Common myeloid progenitor, CD34-positive (primary cell): ENCODE measurements around the gene TMEM184B.

ENCODE experiments used
- CTCF ChIA-PET: fragments of 350-600 bp; sonication (Branson Sonifier 250); formaldehyde crosslinking; loops from one replicate; lab custom pipeline; 2021; ENCODE audit warnings: antibody characterized with exemption; lab: Charles Lee
- POLR2A ChIA-PET: fragments of 350-600 bp; sonication (Branson Sonifier 250); formaldehyde crosslinking; loops from one replicate; lab custom pipeline; 2021; ENCODE audit warnings: antibody characterized with exemption; lab: Charles Lee
- DNase-seq, 3 donors: peaks; one replicate each; pipeline versions ENCODE4 v3.0.0 to v3.0.0-alpha.2; 2013
- H3K27ac ChIP-seq, 2 experiments: 1 replicate in 1 of 2; 2 replicates in 1 of 2; pipeline ENCODE4 v1.7.0; 2013; ENCODE audit warnings: inconsistent platforms in 2 of 2, low read length in 2 of 2, mild to moderate bottlenecking in 2 of 2, low read depth in 1 of 2, moderate library complexity in 1 of 2; ENCODE audit not compliant: severe bottlenecking in 2 of 2, insufficient read depth in 1 of 2, poor library complexity in 1 of 2
- H3K27me3 ChIP-seq, 5 experiments: replicated peaks in 2 of 5; 1 replicate in 3 of 5; 2 replicates in 2 of 5; pipeline versions ENCODE4 v1.6.1 to v1.7.0; 2013; ENCODE audit warnings: low read length in 4 of 5, mild to moderate bottlenecking in 2 of 5, moderate library complexity in 2 of 5, inconsistent platforms in 1 of 5; ENCODE audit not compliant: insufficient read depth in 5 of 5, control insufficient read depth in 4 of 5
- H3K36me3 ChIP-seq, 4 experiments: 1 replicate in 2 of 4; 2 replicates in 2 of 4; pipeline versions ENCODE4 v1.6.1 to v1.7.0; 2013; ENCODE audit warnings: low read length in 3 of 4, control low read depth in 1 of 4, mild to moderate bottlenecking in 1 of 4; ENCODE audit not compliant: control insufficient read depth in 4 of 4, insufficient read depth in 4 of 4
- H3K4me1 ChIP-seq, 4 experiments: 1 replicate in 3 of 4; 2 replicates in 1 of 4; pipeline versions ENCODE4 v1.6.1 to v1.7.1; 2013; ENCODE audit warnings: low read length in 3 of 4, mild to moderate bottlenecking in 3 of 4, control low read depth in 1 of 4, inconsistent platforms in 1 of 4, moderate library complexity in 1 of 4; ENCODE audit not compliant: control insufficient read depth in 4 of 4, insufficient read depth in 4 of 4; ENCODE audit errors: control extremely low read depth in 1 of 4
- H3K4me3 ChIP-seq, 7 experiments: 1 replicate in 4 of 7; 2 replicates in 3 of 7; pipeline versions ENCODE4 v1.5.1 to v1.7.0; 2013; ENCODE audit warnings: mild to moderate bottlenecking in 7 of 7, low read length in 6 of 7, moderate library complexity in 6 of 7, inconsistent platforms in 2 of 7, low read depth in 2 of 7, control low read depth in 1 of 7; ENCODE audit not compliant: insufficient read depth in 4 of 7, control insufficient read depth in 1 of 7; ENCODE audit errors: extremely low read depth in 1 of 7
- H3K9me3 ChIP-seq, 5 experiments: 1 replicate in 4 of 5; 2 replicates in 1 of 5; pipeline versions ENCODE4 v1.6.1 to v1.7.1; 2013; ENCODE audit warnings: low read length in 4 of 5, mild to moderate bottlenecking in 2 of 5, inconsistent platforms in 1 of 5, low read depth in 1 of 5, moderate library complexity in 1 of 5; ENCODE audit not compliant: control insufficient read depth in 4 of 5, insufficient read depth in 2 of 5; ENCODE audit errors: control extremely low read depth in 1 of 5
- WGBS: methylation state at CpG from one replicate; pipeline ENCODE4 v1.1.5; 2013; ENCODE audit not compliant: insufficient coverage; 5-methylcytosine and 5-hydroxymethylcytosine counted together

Gene TMEM184B

DNA sequence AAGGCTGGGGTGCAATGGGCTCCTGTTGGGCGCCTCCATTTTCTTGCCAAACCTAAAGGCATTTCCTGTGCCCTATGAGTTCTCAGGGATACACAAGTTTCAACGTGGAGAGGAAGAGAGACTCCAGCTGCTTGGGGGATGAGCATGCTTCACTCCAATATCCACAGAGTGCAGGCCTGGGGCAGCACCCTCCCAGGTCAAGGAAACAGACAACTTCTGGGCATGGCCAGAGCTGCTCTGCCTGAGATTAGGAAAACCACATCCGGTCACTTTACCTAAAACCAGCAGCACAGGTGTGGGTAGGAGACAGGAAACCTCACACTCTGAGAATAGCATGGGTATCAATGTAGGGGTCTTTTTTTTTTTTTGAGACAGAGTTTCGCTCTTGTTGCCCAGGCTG lies 28.7 kb downstream of the TMEM184B start:
- H3K27ac ChIP-seq, result no peak overlapping the region
- H3K9me3 ChIP-seq, result no peaks in the 10 kb centered on the region
- 67% methylated on average over 3 of the region's 4 CpGs for WGBS
- ChIA-PET CTCF (interaction anchor here (1.0 to 1.4 kb wide), 2 partner anchors 14 to 98 kb away, joined by 3 to 4 read pairs; no protein-coding TSS in a partner anchor), POLR2A (no interaction called here)
- peaks cover 0 to 5% (median 2%) of the 10 kb centered on the region in 4 experiments for H3K4me1 ChIP-seq
- H3K27me3 ChIP-seq, result no peaks in the 10 kb centered on the region
- peaks cover 2 to 38% (median 25%) of the 10 kb centered on the region in 4 experiments for H3K36me3 ChIP-seq
- no peak overlapping the region for H3K4me3 ChIP-seq
- no peak for DNase-seq

DNA sequence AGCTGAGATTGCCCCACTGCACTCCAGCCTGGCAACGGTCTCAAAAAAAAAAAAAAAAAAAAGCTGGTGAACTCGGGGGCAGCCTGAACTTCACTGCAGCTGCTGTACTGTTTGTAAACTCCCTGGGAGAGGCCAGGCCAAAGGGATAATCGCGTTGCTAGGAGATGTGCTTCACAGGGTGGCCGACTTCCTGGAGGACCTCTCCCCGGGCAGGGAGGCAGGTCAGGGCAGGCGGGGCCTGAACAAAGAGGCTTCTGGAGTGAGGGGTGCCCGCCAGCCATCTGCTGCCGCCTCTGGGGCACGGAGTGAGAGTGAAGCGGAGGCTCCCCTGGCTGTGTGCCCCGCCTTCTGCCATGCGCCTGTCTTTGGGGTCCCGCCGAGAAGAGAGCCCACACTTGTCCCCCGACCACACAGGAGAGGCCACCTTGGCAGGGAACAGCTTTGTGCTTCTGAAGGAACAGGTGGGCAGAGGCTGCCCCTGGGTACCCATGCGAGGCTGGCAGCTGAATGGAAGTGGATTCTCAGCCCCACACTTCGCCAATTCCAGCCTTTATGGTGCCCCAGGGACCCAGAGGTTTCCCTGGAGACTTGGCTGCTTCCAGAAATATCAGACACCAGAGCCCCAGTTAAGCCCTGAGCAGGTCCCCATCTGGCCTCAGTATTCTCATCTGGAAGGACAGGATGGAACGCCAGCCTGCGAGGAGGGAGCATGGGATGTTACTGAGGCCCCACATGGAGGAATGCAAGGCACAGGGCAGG lies 29.6 kb downstream of the TMEM184B start:
- ChIA-PET CTCF (interaction anchor here (0.9 kb wide), 1 partner anchor 19 kb away, joined by 3 read pairs; no protein-coding TSS in a partner anchor), POLR2A (no interaction called here)
- Histone ChIP-seq H3K36me3 (peaks cover 2 to 39% (median 25%) of the 10 kb centered on the region in 4 experiments), H3K4me3 (no peak overlapping the region), H3K9me3 (no peaks in the 10 kb centered on the region), H3K27ac (no peak overlapping the region), H3K4me1 (peaks cover 0 to 5% (median 2%) of the 10 kb centered on the region in 4 experiments), H3K27me3 (no peaks in the 10 kb centered on the region)
- 95% methylated on average over 20 of the region's 20 CpGs for WGBS
- DNase-seq, result no peak

GRCh38 chr22:38240734-38241252 lies 32.0 kb downstream of the TMEM184B start:
- DNase-seq, result no peak
- WGBS, result 55% methylated on average over 5 of the region's 6 CpGs
- Histone ChIP-seq H3K4me1 (peaks cover 0 to 5% (median 2%) of the 10 kb centered on the region in 4 experiments), H3K9me3 (no peaks in the 10 kb centered on the region), H3K36me3 (peaks cover 0 to 25% (median 20%) of the 10 kb centered on the region in 4 experiments), H3K27ac (no peak overlapping the region), H3K4me3 (no peak overlapping the region), H3K27me3 (no peaks in the 10 kb centered on the region)
- CTCF ChIA-PET, result interaction anchor here (1.3 kb wide), 1 partner anchor 20 kb away, joined by 4 read pairs; no protein-coding TSS in a partner anchor
- POLR2A ChIA-PET, result no interaction called here

DNA sequence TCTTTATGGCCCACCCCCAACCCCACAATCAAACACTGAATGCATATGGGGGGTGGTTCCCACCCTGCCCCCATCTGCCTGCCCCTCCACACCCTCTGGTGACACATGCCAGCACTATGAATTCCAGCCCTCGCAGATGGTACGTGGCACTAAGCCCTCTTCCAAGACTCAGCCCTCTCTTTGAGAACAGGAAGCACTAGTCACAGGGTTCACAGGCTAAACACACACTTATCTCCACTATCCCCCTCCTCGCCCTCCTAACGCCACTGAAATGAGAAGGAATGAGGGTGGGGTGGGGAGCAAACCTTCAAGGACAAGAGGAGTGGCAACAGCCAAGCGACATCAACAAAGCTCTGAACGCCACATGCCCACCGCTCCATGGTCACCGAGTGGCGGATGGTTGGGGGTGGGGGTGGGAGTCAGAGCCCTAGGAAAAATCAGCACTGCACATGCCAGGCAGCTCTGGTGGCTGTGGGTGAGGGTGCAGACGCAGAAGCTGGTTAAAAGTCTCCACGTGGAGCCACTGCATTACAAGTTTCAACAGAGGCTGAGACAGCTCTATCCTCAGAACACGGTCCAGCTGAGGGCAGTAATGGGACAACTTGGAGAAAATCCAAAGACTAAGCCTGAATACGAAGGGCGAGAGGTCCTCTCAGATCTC lies 33.6 kb downstream of the TMEM184B start:
- ChIA-PET CTCF (no interaction called here), POLR2A (no interaction called here)
- Histone ChIP-seq H3K4me1 (peaks cover 0 to 5% (median 2%) of the 10 kb centered on the region in 4 experiments), H3K36me3 (peaks cover 0 to 32% (median 24%) of the 10 kb centered on the region in 4 experiments), H3K27ac (no peak overlapping the region), H3K4me3 (no peak overlapping the region), H3K9me3 (no peaks in the 10 kb centered on the region), H3K27me3 (no peaks in the 10 kb centered on the region)
- 87% methylated on average over 12 of the region's 14 CpGs for WGBS
- no peak for DNase-seq

GRCh38 chr22:38238519-38239071 lies 34.2 kb downstream of the TMEM184B start:
- WGBS, result 99% methylated on average over 9 of the region's 9 CpGs
- H3K4me1 ChIP-seq, result peaks cover 0 to 5% (median 2%) of the 10 kb centered on the region in 4 experiments
- no peak for DNase-seq
- H3K36me3 ChIP-seq, result peaks cover 2 to 25% (median 21%) of the 10 kb centered on the region in 4 experiments
- ChIA-PET POLR2A (no interaction called here), CTCF (no interaction called here)
- no peaks in the 10 kb centered on the region for H3K27me3 ChIP-seq
- H3K4me3 ChIP-seq, result no peak overlapping the region
- no peaks in the 10 kb centered on the region for H3K9me3 ChIP-seq
- no peak overlapping the region for H3K27ac ChIP-seq

DNA sequence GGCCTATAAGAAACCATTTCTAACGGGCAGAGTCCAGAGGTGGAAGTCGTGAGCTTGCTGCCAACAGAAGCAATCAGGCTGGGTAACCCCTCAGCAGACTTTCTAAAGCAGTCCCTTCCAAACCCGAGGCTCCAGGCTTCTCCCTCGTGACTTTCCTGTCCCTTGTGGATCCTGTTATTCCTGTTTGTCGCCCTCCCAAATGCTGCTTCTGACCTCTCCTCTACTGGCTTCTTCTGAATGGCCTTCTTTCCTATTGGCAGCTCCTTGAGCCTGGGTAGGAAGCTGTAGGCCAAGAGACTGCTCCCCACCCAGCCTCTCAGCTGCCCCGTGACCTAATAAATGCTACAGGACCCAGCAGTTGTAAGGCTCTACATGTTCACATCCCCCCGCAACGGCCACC lies 36.0 kb downstream of the TMEM184B start:
- H3K36me3 ChIP-seq, result peaks cover 2 to 41% (median 21%) of the 10 kb centered on the region in 4 experiments
- H3K27me3 ChIP-seq, result no peaks in the 10 kb centered on the region
- ChIA-PET CTCF (no interaction called here), POLR2A (no interaction called here)
- no peaks in the 10 kb centered on the region for H3K9me3 ChIP-seq
- no peak for DNase-seq
- peaks cover 0 to 5% (median 2%) of the 10 kb centered on the region in 4 experiments for H3K4me1 ChIP-seq
- WGBS, result 95% methylated on average over 8 of the region's 8 CpGs
- H3K27ac ChIP-seq, result no peak overlapping the region
- H3K4me3 ChIP-seq, result no peak overlapping the region
